ENCODE measurements around the gene MAPK8. TPM values are rescaled to one million over a fixed set of nuclear protein-coding genes. Genes with fewer than 3 reads are reported as not detected.

MAPK8 gene
- total RNA-seq, 1 donor from 2014 or later: 47.9 TPM

- Histone ChIP-seq H3K27me3 (ENCODE audit: low read depth) (peaks cover 6% of the 10 kb centered on the region), H3K4me3 (no peak overlapping the region), H3K27ac (no peak overlapping the region), H3K9me3 (no peaks in the 10 kb centered on the region), H3K36me3 (no peaks in the 10 kb centered on the region), H3K4me1 (no peaks in the 10 kb centered on the region)
- intact Hi-C loops (cut with DNase I): no loop called here
- DNase-seq (no peak), ATAC-seq (no peak)
- no peak for TF ChIP-seq CTCF (IDR thresholded peaks at IDR 0.05)
Observed at GRCh38 chr10:48477616-48478015, 171.1 kb downstream of the MAPK8 start.

DNA sequence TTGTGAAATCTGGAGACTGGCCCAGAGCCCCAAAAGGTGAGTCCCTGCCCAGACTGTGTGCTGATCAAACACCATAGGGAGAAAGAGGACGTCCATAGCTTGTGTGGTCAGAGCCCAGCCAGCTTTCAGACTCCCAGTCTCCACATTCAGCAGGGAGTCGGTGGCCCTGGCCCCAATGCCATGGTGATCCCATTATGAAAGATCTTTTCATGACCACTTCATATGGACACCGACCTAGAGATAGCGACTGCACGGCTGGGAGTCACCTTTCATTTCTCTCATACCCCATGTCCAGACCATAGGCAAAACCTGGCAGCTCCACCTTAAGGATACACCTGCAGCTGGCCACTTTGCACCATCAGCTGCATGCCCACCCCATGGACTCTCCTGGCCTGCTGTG is 172.0 kb downstream of the MAPK8 start:
- intact Hi-C loops (cut with DNase I): no loop called here
- H3K36me3 ChIP-seq: no peaks in the 10 kb centered on the region
- no peak overlapping the region for H3K4me3 ChIP-seq
- DNase-seq: no peak
- no peak for ATAC-seq
- no peak for TF ChIP-seq CTCF (IDR thresholded peaks at IDR 0.05)
- peaks cover 6% of the 10 kb centered on the region for H3K27me3 ChIP-seq (ENCODE audit: low read depth)
- H3K27ac ChIP-seq: no peak overlapping the region
- no peaks in the 10 kb centered on the region for H3K4me1 ChIP-seq
- no peaks in the 10 kb centered on the region for H3K9me3 ChIP-seq

DNA sequence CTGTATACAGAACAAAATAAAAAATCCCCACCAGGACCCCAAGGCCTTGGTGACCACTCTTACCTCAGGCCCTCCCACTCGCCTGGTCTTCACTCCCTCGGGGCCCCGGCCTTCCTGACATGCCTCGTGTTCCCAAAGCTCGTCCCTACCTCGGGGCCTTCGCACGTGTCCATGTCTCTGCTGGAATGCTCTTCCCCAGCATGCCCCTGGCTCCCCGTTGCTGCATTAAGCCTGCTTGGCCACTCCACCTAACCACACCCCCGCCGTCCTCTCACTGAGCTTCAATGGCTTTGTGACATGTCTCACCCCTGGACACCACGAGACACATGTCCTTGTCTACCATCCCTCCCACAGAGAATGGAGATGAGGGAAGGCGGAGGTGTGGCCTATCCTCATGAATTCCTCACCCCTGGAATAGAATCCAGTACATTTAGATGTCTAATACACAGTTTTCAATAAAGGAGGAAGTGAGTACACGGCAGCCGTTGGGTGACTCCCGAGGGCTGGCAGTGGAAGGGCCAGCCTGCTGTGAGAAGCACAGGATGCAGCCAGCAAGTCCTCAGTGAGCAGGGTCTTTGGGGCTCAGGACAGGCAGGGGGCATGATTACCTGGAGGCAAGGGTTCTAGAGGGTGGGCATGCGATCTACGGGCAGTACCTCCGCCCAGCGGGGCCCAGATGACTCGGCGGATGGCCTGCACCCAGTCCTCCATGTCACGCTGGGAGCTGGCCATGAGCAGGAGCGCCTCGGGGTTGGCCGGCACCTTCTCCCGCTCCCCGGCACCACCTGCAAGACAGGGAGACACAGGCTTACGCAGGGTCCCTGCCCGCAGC is 172.7 kb downstream of the MAPK8 start:
- Histone ChIP-seq H3K27me3 (ENCODE audit: low read depth) (peaks cover 6% of the 10 kb centered on the region), H3K4me3 (no peak overlapping the region), H3K4me1 (no peaks in the 10 kb centered on the region), H3K9me3 (no peaks in the 10 kb centered on the region), H3K36me3 (no peaks in the 10 kb centered on the region), H3K27ac (no peak overlapping the region)
- DNase-seq: no peak
- intact Hi-C loops (cut with DNase I): no loop called here
- no peak for TF ChIP-seq CTCF (IDR thresholded peaks at IDR 0.05)
- peak in 1 of 2 donors; percentile 12 for ATAC-seq

DNA sequence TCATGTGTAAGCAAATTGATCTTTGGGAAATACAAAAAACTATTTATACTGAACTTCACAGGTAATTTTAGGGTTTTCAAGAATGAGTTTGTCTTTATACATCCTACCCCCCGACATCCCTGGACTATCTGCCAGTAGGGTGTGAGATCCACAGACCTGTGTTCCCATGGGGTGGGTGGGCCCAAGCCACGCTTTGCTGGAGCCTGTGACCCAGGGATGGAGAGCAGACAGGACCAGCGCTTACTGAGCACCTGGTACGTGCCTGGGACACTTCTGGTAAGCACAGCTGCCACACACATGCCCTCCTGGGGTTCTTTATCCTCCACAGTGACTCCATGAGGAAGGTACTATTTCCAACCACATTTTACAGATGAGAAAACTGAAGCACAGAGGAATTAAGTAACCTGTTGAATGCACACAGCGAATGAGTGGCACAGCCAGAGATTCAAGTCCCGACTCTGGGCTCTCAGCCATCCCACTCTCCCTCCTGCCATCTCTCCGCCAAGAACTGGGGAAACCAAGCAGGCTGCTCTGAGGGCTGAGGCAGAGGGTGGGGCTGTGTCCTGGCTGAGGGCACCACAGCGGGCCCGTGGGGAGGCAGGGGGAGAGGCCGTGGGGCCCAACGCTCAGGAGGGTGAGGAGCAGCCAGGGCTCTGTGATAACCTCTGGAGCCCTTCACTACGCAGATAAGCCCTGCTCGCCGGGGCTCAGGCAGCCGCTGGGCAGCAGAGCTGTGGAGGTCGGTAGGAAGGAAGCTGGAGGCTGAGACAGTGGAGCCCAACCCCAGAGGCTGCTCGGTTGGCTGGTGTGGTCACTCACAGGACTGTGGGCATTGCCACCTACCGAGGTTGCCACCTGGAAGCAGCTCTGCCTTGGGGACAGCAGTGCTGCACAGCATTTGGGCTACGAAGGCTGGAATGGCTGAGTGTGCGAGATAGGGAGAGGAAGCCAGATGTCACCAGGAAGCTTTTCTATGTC is 174.2 kb downstream of the MAPK8 start:
- intact Hi-C loops (cut with DNase I): no loop called here

More for the DNA sequence above, 174.2 kb downstream of the MAPK8 start:
- Histone ChIP-seq H3K36me3 (no peaks in the 10 kb centered on the region), H3K27ac (no peak overlapping the region), H3K4me1 (no peaks in the 10 kb centered on the region), H3K9me3 (no peaks in the 10 kb centered on the region), H3K27me3 (ENCODE audit: low read depth) (peaks cover 6% of the 10 kb centered on the region), H3K4me3 (no peak overlapping the region)
- peak; percentile 23 to 44 for ATAC-seq
- TF ChIP-seq CTCF (IDR thresholded peaks at IDR 0.05): no peak
- DNase-seq: no peak

Measured in lower lobe of right lung (tissue), 2 donors.